GM19438 (cell line): ENCODE data around the gene FAHD2B.
"Not testable (repeated sequence)": the region's sequence is repeated elsewhere in the genome, so short reads cannot be mapped to it uniquely, and the experiment has no call there.

Experiments
- ATAC-seq: cut with Tn5 transposase; IDR thresholded peaks from one replicate; pipeline ENCODE4 v1.9.1; 2021; ENCODE audit warnings: low read depth; ENCODE audit not compliant: unreplicated experiment

FAHD2B gene

DNA sequence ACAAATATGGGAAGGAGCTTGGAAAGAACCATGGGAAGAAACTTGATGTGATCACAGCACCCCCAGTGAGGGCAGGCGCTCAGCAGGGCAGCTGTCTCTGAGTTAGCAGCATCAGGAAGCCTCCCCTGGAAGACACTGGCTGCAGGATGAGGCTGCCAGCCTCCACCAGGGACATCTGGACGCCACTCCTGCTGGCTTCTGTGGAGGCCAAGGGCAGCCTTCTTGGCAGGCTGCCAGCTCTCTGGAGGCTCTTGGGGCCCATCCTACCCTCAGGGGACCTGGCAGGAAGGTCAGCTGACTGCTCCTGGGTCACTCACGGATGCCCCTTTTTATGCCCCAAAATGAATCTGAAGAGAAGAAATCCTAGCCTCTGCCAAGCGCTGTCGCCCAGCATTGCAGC is 26.0 kb downstream of the FAHD2B start:
- ATAC-seq: not testable (repeated sequence)

DNA sequence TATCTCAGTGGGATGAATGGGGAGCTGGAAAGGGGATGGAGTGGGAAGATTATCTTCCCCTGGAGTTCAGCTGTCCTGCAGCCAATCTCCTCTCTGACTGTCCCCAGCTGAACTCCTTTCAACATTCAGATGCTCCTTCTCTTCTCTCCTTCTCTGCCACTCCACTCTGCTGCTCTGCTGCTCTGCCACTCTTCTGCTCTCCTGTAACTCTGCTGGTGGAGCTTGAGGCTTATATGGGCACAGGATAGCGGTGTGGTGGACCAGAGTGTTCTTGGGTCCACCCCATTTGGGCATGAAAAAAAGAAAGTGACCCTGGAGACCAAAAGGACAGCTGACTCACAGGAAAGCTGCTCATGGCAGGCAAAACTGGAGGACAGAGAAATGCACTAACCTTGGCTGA is 26.6 kb downstream of the FAHD2B start:
- no peak for ATAC-seq

DNA sequence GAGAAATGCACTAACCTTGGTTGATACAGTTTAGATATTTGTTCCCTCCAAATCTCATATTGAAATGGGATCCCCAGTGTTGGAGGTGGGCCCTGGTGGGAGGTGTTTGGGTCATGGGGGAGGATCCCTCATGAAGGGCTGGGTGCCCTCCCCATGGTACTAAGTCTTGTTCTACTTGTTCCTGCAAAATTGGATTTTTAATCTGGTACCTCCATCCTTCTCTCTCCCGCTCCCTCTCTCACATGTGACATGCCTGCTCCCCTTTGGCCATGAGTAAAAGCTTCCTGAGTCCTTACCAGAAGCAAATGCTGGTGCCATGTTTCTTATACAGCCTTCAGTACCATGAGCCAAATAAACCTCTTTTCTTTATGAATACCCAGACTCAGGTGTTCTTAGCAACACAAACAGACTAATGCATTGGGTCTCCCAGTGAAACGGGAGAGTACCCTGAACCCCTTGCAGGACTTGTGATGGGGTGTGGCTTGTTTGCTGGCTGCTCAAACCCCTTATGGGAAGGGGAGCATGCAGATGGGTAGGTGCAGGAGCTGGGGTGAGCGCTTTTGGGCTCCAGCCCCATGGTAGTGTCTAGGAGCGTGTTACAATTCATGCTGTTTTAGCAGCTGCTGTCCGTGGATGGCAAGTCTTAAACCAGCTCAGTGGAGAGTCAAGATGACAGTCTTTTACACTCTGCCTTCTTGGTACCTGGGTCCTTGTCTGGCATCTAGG is 27.2 kb downstream of the FAHD2B start:
- no peak for ATAC-seq

DNA sequence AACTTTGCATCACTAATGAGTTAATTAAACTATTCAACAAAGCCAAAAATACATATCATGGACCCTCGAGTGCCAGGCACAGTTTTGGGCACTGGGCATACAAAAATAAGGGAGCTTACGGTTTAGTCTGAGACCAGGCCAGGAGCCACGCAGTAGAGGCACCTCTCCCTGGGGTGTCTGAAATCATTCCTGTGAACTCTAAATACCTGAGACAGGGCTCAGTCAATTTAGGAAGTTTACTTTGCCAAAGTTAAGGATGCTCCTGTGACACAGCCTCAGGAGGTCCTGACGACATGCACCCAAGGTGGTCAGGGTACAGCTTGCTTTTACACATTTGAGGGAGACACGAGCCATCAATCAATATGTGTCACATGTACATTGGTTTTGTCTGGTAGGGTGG is 28.7 kb downstream of the FAHD2B start:
- ATAC-seq: not testable (repeated sequence)

DNA sequence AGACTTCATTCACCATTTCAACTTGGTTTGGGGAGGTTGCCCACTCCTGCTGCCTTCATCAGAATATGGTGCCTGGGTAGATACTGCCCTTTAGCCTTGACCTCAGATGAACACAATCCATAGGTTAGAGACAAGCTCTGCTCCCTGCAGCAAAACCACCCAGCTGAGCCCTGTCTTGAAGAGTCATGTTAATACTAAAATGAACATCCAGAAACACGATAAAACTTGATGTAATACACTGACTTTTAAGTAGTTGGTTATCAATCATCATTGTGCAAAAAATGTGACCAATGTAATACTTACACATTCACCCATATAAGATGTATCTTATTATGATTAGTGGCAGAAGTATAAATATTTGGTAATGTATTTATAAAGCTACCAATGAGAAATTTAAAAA is 32.7 kb downstream of the FAHD2B start:
- ATAC-seq: not testable (repeated sequence)

DNA sequence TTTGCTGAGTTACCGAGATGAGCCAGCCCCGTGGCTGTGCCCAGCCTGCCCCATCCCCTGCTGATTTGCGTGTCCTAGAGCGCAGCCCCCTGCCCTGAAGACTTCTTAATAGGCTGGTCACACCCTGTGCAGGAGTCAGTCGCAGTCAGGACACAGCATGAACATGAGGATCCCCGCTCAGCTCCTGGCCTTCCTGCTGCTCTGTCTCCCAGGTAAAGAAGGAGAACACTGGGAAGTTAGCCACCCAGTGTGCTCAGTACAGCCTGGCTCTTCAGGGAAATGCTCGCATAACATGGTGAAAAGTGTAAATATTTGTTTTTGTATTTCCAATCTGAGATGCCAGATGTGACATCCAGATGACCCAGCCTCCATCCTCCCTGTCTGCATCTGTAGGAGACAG is 34.9 kb downstream of the FAHD2B start:
- ATAC-seq: not testable (repeated sequence)

DNA sequence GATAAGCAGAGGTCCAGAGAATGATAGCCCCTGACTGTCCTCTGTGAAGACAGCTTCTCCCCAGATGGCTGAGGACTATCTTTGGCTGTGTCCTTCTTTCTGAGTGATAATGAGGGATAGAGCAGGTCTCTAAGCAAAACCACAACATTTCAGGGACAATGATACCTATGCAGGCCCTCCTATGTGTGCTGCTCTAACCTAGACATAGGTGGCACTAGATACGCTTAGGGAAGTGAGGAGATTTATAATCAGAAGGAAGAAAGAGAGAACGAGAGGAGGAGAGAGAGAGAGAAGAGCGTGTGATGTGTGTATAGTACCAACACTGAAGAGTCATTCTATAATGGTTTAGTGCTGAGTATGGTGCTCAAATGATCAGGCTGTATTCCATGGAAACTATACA is 38.5 kb downstream of the FAHD2B start:
- not testable (repeated sequence) for ATAC-seq

DNA sequence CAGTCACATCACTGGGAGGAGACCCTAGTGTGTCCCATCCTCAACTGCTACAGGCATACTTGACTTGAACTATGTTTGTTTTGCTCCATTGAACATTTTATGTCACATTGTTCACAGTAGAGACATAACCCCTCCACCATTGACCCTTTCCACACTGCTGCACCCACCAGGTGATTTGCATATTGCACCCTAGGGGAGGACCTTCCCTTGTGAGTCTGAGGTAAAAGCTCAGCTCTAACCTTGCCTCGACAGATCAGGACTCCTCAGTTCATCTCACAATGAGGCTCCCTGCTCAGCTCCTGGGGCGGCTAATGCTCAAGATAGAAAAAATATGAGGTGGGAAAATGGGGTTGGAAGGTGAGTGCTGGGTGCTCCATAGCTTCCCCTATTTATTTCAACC is 44.6 kb downstream of the FAHD2B start:
- ATAC-seq: not testable (repeated sequence)

DNA sequence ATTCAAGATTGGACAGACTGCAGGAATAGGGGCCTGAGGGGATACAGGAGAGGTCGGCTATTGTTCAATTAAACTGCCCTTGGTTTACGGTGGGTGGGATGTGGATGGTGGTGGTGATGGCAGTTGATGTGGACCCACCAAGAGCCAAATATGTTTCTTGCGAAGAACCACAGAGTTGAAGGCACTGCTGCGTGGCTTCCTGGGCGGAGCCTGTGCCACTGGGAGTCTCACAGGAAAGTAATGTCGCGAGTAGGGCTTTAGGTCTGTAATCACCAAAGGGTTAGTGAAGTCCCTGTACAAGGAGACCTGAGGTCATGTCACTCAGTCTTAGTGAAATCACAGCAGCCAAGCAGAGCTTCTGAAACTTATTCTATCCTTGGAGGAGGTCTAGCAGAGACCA is 46.2 kb downstream of the FAHD2B start:
- ATAC-seq: not testable (repeated sequence)

DNA sequence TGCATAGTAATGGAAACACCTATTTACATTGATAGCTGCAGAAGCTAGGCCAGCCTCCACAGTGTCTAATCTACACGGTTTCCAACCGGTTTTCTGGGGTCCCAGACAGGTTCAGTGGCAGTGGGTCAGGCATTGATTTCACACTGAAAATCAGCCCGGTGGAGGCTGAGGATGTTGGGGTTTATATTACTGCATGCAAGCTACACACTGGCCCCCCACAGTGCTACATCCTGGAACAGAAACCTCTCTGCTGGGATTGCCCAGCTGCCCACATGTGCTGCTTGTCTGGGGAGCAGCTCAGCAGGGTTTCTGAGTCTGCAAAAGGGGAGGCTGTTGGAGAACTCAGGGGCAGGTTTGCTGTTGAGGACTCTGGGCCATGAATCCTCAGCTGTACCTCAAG is 48.0 kb downstream of the FAHD2B start:
- not testable (repeated sequence) for ATAC-seq

DNA sequence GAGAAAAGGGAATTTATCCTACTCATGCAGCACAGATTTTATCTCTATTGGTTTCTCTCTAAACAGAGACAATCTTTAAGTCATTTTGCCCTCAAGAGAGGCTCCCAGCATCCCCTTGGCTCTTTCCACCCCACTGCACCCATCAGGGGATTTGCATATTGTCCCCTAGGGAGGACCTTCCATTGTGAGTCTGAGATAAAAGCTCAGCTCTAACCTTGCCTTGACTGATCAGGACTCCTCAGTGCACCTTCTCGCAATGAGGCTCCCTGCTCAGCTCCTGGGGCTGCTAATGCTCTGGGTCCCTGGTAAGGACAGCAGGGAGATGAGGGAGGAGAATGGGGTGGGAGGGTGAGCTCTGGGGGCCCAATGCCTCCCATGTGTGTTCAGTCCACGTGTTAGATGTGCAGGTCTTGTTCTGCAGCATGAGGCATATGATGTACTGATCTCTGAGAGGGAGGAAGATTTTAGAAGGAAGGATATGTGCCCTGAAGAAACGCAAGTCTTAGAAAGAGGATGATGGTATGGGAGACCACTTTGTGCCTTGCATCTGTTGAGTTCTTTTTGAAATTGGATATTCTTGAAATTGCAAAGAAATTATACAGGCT is 48.7 kb downstream of the FAHD2B start:
- ATAC-seq: not testable (repeated sequence)
